DOHH2 (cell line): ENCODE measurements around the gene TBC1D10A.

Experiments used
- EZH2phosphoT487 ChIP-seq: fragments of 200-600 bp; sonication (generic); IDR thresholded peaks from 2 replicates; pipeline ENCODE4 v1.6.1; 2017; ENCODE audit warnings: borderline replicate concordance, mild to moderate bottlenecking, antibody characterized with exemption, low read length, moderate library complexity, mixed read lengths
- TF ChIP-seq, protein P1 (sequence below): fragments of 200-600 bp; sonication (generic); IDR thresholded peaks from one replicate; pipeline ENCODE4 v1.5.1; 2014; ENCODE audit warnings: antibody characterized with exemption, mild to moderate bottlenecking, low read depth, low read length; ENCODE audit not compliant: poor library complexity, severe bottlenecking

GRCh38 chr22:30262112-30262511 is 64.6 kb downstream of the TBC1D10A start:
- TF ChIP-seq, protein P1, sequence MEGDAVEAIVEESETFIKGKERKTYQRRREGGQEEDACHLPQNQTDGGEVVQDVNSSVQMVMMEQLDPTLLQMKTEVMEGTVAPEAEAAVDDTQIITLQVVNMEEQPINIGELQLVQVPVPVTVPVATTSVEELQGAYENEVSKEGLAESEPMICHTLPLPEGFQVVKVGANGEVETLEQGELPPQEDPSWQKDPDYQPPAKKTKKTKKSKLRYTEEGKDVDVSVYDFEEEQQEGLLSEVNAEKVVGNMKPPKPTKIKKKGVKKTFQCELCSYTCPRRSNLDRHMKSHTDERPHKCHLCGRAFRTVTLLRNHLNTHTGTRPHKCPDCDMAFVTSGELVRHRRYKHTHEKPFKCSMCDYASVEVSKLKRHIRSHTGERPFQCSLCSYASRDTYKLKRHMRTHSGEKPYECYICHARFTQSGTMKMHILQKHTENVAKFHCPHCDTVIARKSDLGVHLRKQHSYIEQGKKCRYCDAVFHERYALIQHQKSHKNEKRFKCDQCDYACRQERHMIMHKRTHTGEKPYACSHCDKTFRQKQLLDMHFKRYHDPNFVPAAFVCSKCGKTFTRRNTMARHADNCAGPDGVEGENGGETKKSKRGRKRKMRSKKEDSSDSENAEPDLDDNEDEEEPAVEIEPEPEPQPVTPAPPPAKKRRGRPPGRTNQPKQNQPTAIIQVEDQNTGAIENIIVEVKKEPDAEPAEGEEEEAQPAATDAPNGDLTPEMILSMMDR, result no peak
- no peak for TF ChIP-seq EZH2phosphoT487
